GM19193 (cell line): Measurements from ENCODE around the gene HADHA.

ENCODE experiments used
- POLR2A ChIP-seq: IDR thresholded peaks from 4 replicates; pipeline ENCODE4 v1.6.1; 2011; ENCODE audit not compliant: insufficient read depth, insufficient read length; ENCODE audit errors: extremely low read depth

Gene HADHA

GRCh38 chr2:26187114-26187513 lies 57.3 kb downstream of the HADHA start:
- no peak for TF ChIP-seq POLR2A

GRCh38 chr2:26185954-26186770 lies 58.3 kb downstream of the HADHA start:
- TF ChIP-seq POLR2A = no peak

- TF ChIP-seq POLR2A = no peak
Measured at GRCh38 chr2:26185304-26185928, 59.0 kb downstream of the HADHA start.

- TF ChIP-seq POLR2A = peak; percentile 55
Measured at GRCh38 chr2:26184555-26185303, 59.7 kb downstream of the HADHA start.

GRCh38 chr2:26184121-26184520 lies 60.3 kb downstream of the HADHA start:
- TF ChIP-seq POLR2A = no peak

GRCh38 chr2:26182887-26183630 lies 61.4 kb downstream of the HADHA start:
- no peak for TF ChIP-seq POLR2A

GRCh38 chr2:26182441-26182840 lies 62.0 kb downstream of the HADHA start:
- no peak for TF ChIP-seq POLR2A

- TF ChIP-seq POLR2A = no peak
Measured at GRCh38 chr2:26179446-26179913, 65.0 kb downstream of the HADHA start.

- no peak for TF ChIP-seq POLR2A
Measured at GRCh38 chr2:26178746-26179436, 65.5 kb downstream of the HADHA start.

GRCh38 chr2:26178246-26178645 lies 66.2 kb downstream of the HADHA start:
- no peak for TF ChIP-seq POLR2A

- no peak for TF ChIP-seq POLR2A
Measured at GRCh38 chr2:26177122-26177521, 67.3 kb downstream of the HADHA start.

GRCh38 chr2:26176279-26176615 lies 68.2 kb downstream of the HADHA start:
- no peak for TF ChIP-seq POLR2A

- no peak for TF ChIP-seq POLR2A
Measured at GRCh38 chr2:26175466-26176278, 68.8 kb downstream of the HADHA start.
